ENCODE data around the gene ATP5F1B. TPM values are rescaled to one million over a fixed set of nuclear protein-coding genes. Genes with fewer than 3 reads are reported as not detected.

The ATP5F1B gene
- 319 TPM for total RNA-seq
- long read RNA-seq, transcript ATP5F1B-201 (10 exons, 1,839 nt), result major isoform, 192 of 221 reads
- long read RNA-seq, partial matches to known transcripts, result 22 of 221 reads
- long read RNA-seq, other reads (novel, unspliced or antisense), result 4 of 221 reads

- Histone ChIP-seq H3K4me1 (peaks cover 26% of the 10 kb centered on the region), H3K4me3 (peak within 1 kb of the TSS; percentile 83), H3K36me3 (peaks cover 37% of the 10 kb centered on the region), H3K27ac (peak within 1 kb of the TSS; percentile 92), H3K27me3 (ENCODE audit: low read depth) (no peaks in the 10 kb centered on the region), H3K9me3 (no peaks in the 10 kb centered on the region)
- intact Hi-C loops (cut with DNase I), result no loop called here
- DNase-seq, result peak; percentile 98
- ATAC-seq, result peak; percentile 99
- TF ChIP-seq, protein P1, sequence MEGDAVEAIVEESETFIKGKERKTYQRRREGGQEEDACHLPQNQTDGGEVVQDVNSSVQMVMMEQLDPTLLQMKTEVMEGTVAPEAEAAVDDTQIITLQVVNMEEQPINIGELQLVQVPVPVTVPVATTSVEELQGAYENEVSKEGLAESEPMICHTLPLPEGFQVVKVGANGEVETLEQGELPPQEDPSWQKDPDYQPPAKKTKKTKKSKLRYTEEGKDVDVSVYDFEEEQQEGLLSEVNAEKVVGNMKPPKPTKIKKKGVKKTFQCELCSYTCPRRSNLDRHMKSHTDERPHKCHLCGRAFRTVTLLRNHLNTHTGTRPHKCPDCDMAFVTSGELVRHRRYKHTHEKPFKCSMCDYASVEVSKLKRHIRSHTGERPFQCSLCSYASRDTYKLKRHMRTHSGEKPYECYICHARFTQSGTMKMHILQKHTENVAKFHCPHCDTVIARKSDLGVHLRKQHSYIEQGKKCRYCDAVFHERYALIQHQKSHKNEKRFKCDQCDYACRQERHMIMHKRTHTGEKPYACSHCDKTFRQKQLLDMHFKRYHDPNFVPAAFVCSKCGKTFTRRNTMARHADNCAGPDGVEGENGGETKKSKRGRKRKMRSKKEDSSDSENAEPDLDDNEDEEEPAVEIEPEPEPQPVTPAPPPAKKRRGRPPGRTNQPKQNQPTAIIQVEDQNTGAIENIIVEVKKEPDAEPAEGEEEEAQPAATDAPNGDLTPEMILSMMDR (IDR thresholded peaks at IDR 0.05), result peak; percentile 8
Measured at GRCh38 chr12:56645717-56646446, at the start of gene ATP5F1B. ATP5F1B (minus strand) TSS chr12:56645984; CDS start chr12:56645963, 21 bp downstream.

DNA sequence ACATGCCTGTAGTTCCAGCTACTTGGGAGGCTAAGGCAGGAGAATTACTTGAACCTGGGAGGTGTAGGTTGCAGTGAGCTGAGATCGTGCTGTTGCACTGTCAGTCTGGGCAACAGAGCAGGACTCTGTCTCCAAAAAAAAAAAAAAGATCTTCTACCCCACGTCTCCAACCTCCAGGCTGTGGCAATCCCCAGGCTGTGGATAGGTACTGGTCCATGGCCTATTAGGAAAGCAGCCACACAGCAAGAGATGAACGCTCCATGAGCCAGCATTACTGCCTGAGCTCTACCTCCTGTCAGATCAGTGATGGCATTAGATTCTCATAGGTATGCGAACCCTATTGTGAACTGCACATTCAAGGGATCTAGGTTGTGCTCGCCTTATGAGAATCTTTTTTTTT lies 48.4 kb upstream of the ATP5F1B start:
- TF ChIP-seq, protein P1 (IDR thresholded peaks at IDR 0.05), result no peak
- DNase-seq (no peak), ATAC-seq (no peak)
- H3K27me3 ChIP-seq (ENCODE audit: low read depth), result no peaks in the 10 kb centered on the region
- H3K9me3 ChIP-seq, result no peaks in the 10 kb centered on the region
- peaks cover 3% of the 10 kb centered on the region for H3K4me1 ChIP-seq
- H3K36me3 ChIP-seq, result no peaks in the 10 kb centered on the region
- no peak overlapping the region for H3K4me3 ChIP-seq
- H3K27ac ChIP-seq, result no peak overlapping the region
- intact Hi-C loops (cut with DNase I), result no loop called here

- TF ChIP-seq, protein P1 (IDR thresholded peaks at IDR 0.05), result no peak
- H3K36me3 ChIP-seq, result no peaks in the 10 kb centered on the region
- intact Hi-C loops (cut with DNase I), result no loop called here
Measured at GRCh38 chr12:56688846-56689109, 43.0 kb upstream of the ATP5F1B start.

GRCh38 chr12:56688129-56688845 lies 42.5 kb upstream of the ATP5F1B start, which contains the start of gene PTGES3:
PTGES3 (minus strand) TSS chr12:56688284; CDS start chr12:56687999, 285 bp downstream.
- TF ChIP-seq, protein P1 (IDR thresholded peaks at IDR 0.05), result no peak
- peaks cover 41% of the 10 kb centered on the region for H3K4me1 ChIP-seq
- peak within 1 kb of the TSS; percentile 99 for H3K27ac ChIP-seq
- intact Hi-C loops (cut with DNase I), result no loop called here
- H3K27me3 ChIP-seq (ENCODE audit: low read depth), result no peaks in the 10 kb centered on the region
- DNase-seq (peak; percentile 99), ATAC-seq (peak; percentile 93 to 98)
- H3K4me3 ChIP-seq, result peak within 1 kb of the TSS; percentile 99
- H3K36me3 ChIP-seq, result no peaks in the 10 kb centered on the region
- H3K9me3 ChIP-seq, result no peaks in the 10 kb centered on the region

More at GRCh38 chr12:56688846-56689109, 43.0 kb upstream of the ATP5F1B start:
- H3K9me3 ChIP-seq, result no peaks in the 10 kb centered on the region
- DNase-seq, result peak; percentile 53
- peak overlapping the region; percentile 99 for H3K4me3 ChIP-seq
- peaks cover 37% of the 10 kb centered on the region for H3K4me1 ChIP-seq
- ATAC-seq, result no peak
- H3K27ac ChIP-seq, result peak overlapping the region; percentile 99
- H3K27me3 ChIP-seq (ENCODE audit: low read depth), result no peaks in the 10 kb centered on the region

- Histone ChIP-seq H3K36me3 (no peaks in the 10 kb centered on the region), H3K4me3 (peak overlapping the region; percentile 99), H3K27ac (peak overlapping the region; percentile 99), H3K9me3 (no peaks in the 10 kb centered on the region), H3K4me1 (peaks cover 49% of the 10 kb centered on the region), H3K27me3 (ENCODE audit: low read depth) (no peaks in the 10 kb centered on the region)
- intact Hi-C loops (cut with DNase I), result no loop called here
- ATAC-seq (peak; percentile 66 to 70), DNase-seq (peak; percentile 90)
- TF ChIP-seq, protein P1 (IDR thresholded peaks at IDR 0.05), result no peak
Measured at GRCh38 chr12:56687223-56688128, 41.7 kb upstream of the ATP5F1B start.
